Measurements from ENCODE around the gene SHH.

DNA sequence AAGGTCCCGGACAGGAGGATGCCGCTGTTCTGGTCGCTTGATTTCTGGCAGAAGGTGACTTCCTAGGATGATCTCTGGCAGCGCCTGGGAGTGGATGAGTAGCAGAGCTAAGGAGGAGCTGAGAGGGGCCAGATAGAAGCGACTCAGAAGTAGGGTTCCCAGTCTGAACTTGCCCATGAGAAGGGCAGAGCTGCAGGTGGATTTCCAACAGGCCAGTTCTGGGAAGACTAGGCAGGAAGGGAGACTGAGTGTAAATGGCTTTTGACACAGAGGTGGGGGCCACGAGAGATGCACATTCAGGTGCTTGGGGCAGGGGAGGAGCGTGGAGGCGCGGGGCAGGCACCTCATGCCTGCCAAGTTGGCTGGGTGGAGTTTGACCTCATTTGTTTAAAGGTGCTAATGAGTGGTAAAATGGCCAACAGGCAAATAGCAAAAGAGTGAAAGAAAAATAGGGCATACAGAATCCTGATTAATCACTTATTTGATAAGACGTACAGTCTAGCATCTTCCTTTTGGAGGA, 58.8 kb downstream of the SHH start:
- no peak for TF ChIP-seq POLR2A (IDR thresholded peaks at IDR 0.05)
- TF ChIP-seq, protein P1, sequence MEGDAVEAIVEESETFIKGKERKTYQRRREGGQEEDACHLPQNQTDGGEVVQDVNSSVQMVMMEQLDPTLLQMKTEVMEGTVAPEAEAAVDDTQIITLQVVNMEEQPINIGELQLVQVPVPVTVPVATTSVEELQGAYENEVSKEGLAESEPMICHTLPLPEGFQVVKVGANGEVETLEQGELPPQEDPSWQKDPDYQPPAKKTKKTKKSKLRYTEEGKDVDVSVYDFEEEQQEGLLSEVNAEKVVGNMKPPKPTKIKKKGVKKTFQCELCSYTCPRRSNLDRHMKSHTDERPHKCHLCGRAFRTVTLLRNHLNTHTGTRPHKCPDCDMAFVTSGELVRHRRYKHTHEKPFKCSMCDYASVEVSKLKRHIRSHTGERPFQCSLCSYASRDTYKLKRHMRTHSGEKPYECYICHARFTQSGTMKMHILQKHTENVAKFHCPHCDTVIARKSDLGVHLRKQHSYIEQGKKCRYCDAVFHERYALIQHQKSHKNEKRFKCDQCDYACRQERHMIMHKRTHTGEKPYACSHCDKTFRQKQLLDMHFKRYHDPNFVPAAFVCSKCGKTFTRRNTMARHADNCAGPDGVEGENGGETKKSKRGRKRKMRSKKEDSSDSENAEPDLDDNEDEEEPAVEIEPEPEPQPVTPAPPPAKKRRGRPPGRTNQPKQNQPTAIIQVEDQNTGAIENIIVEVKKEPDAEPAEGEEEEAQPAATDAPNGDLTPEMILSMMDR (IDR thresholded peaks at IDR 0.05), result no peak
